K562 (cell line): ENCODE measurements around the gene FBXO9. TPM values are rescaled to one million over a fixed set of nuclear protein-coding genes. Genes with fewer than 3 reads are reported as not detected.
A peak's percentile ranks its signal among the peaks of the same experiment; 100 is the strongest.

Experiments used
- CBFA2T2 ChIP-seq: fragments of 450-650 bp; conservative IDR thresholded peaks from 2 replicates; pipeline ENCODE4 v1.6.1; 2017; ENCODE audit warnings: mild to moderate bottlenecking
- CBX1 ChIP-seq: sonication (generic); IDR thresholded peaks from 2 replicates; pipeline ENCODE4 v1.6.1; 2016; ENCODE audit warnings: antibody characterized with exemption, low read depth, mild to moderate bottlenecking
- DPF2 ChIP-seq: fragments of 450-650 bp; IDR thresholded peaks from 2 replicates; pipeline ENCODE4 v1.6.1; 2016
- ESRRB ChIP-seq: fragments of 250-450 bp; sonication (Bioruptor Pico); IDR thresholded peaks from 2 replicates; pipeline ENCODE4 v1.5.0; 2020; ENCODE audit warnings: mild to moderate bottlenecking, moderate library complexity, borderline replicate concordance
- HMGN3 ChIP-seq: IDR thresholded peaks from 2 replicates; pipeline ENCODE4 v1.6.1; 2011; ENCODE audit warnings: borderline replicate concordance, low read depth, mild to moderate bottlenecking, mixed read lengths, low read length; ENCODE audit not compliant: insufficient read length; ENCODE audit errors: extremely low read depth
- IRF9 ChIP-seq: fragments of 450-650 bp; IDR thresholded peaks from 2 replicates; pipeline ENCODE4 v1.6.1; 2016; ENCODE audit warnings: missing biosample characterization, missing genetic modification characterization
- KAT2B ChIP-seq: IDR thresholded peaks from one replicate; pipeline ENCODE4 v1.6.1; 2012; ENCODE audit warnings: low read depth, mild to moderate bottlenecking, control low read depth, inconsistent platforms, low read length, moderate library complexity
- POLR2AphosphoS5 ChIP-seq: IDR thresholded peaks from 2 replicates; pipeline ENCODE4 v1.6.1; 2011; ENCODE audit warnings: mild to moderate bottlenecking, low read depth, low read length, moderate library complexity; ENCODE audit not compliant: control insufficient read depth, insufficient read depth
- PTBP1 ChIP-seq: fragments of 200-400 bp; formaldehyde crosslinking; IDR thresholded peaks from 2 replicates; pipeline ENCODE4 v1.6.1; 2017; ENCODE audit warnings: low read depth, low read length
- RAD21 ChIP-seq, 2 experiments: fragments of 250-450 bp in 1 of 2; fragments of 450-650 bp in 1 of 2; sonication (Bioruptor Pico) in 1 of 2; formaldehyde crosslinking in 1 of 2; IDR thresholded peaks in 1 of 2; conservative IDR thresholded peaks in 1 of 2; 2 replicates each; pipeline versions ENCODE4 v1.4.0 to v1.8.0; 2020 to 2022; ENCODE audit warnings: mild to moderate bottlenecking in 2 of 2, moderate library complexity in 1 of 2
- SMARCA4 ChIP-seq: fragments of 450-650 bp; IDR thresholded peaks from 2 replicates; pipeline ENCODE4 v1.6.1; 2016
- TCF15 ChIP-seq: fragments of 250-450 bp; sonication (Bioruptor Pico); IDR thresholded peaks from 2 replicates; pipeline ENCODE4 v1.8.0; 2022; ENCODE audit warnings: moderate library complexity, mild to moderate bottlenecking, inconsistent platforms
- ZNF282 ChIP-seq: sonication (generic); formaldehyde crosslinking; IDR thresholded peaks from 2 replicates; pipeline ENCODE4 v1.8.1; 2023; ENCODE audit warnings: missing genetic modification reagents
- ZNF41 ChIP-seq: fragments of 250-450 bp; sonication (Bioruptor Pico); conservative IDR thresholded peaks from 2 replicates; pipeline ENCODE4 v1.4.0; 2020; ENCODE audit warnings: mild to moderate bottlenecking
- ZNF561 ChIP-seq: fragments of 450-650 bp; formaldehyde crosslinking; conservative IDR thresholded peaks from 2 replicates; pipeline ENCODE4 v1.4.0; 2020; ENCODE audit warnings: mild to moderate bottlenecking, moderate library complexity
- polyA plus RNA-seq, 8 experiments: library from polyadenylated mRNA; depleted of rRNA in 4 of 8; stranded (reverse) in 5 of 8; unstranded in 3 of 8; fragments of >200 nt; fragmentation: Nextera tagmentation in 2 of 8; fragmentation: Illumina TruSeq in 1 of 8; extraction: Ambion mirVana in 2 of 8; extraction: Trizol in 1 of 8; gene quantifications; 2 replicates each; pipeline versions ENCODE4 v1.2.1 to v1.2.3, GENCODE V29; 2011 to 2014; ENCODE audit warnings: inconsistent platforms in 1 of 8, missing spikeins in 1 of 8
- total RNA-seq, 7 experiments: library from RNA; depleted of rRNA in 6 of 7; stranded (reverse); fragments of >200 nt in 6 of 7; fragmentation: Illumina TruSeq in 2 of 7; extraction: Trizol in 2 of 7; gene quantifications; 2 replicates each; pipeline versions ENCODE4 v1.2.1 to v1.2.3, GENCODE V29; 2011 to 2021; ENCODE audit warnings: low replicate concordance in 1 of 7
- TF ChIP-seq, protein P1 (sequence below): fragments of 250-450 bp; sonication (Bioruptor Pico); IDR thresholded peaks from 2 replicates; pipeline ENCODE4 v1.6.1; 2021; ENCODE audit warnings: mild to moderate bottlenecking
- TF ChIP-seq, protein P2 (sequence below): fragments of 450-650 bp; formaldehyde crosslinking; conservative IDR thresholded peaks from 2 replicates; pipeline ENCODE4 v1.4.0; 2022; ENCODE audit warnings: mild to moderate bottlenecking, missing genetic modification characterization
- TF ChIP-seq, protein P3 (sequence below): fragments of 450-650 bp; IDR thresholded peaks from 2 replicates; pipeline ENCODE4 v1.6.1; 2017; ENCODE audit warnings: mild to moderate bottlenecking, moderate library complexity
- TF ChIP-seq, protein P4 (sequence below), 2 experiments: fragments of 450-650 bp in 1 of 2; IDR thresholded peaks; 2 replicates each; pipeline ENCODE4 v1.6.1; 2011 to 2017; ENCODE audit warnings: low read depth in 2 of 2, antibody characterized with exemption in 1 of 2, borderline replicate concordance in 1 of 2, low read length in 1 of 2, mild to moderate bottlenecking in 1 of 2, mixed read lengths in 1 of 2; ENCODE audit not compliant: control insufficient read depth in 1 of 2
- TF ChIP-seq, protein P5 (sequence below): IDR thresholded peaks from 2 replicates; pipeline ENCODE4 v1.6.1; 2011; ENCODE audit not compliant: insufficient read length; ENCODE audit errors: extremely low read depth

Gene FBXO9
- total and polyA plus RNA-seq, 9 of the 15 experiments (the other 6 are each of a cell fraction or from before 2014, with no cell fraction given): 10.1 to 85.3 (median 51.4) TPM

DNA sequence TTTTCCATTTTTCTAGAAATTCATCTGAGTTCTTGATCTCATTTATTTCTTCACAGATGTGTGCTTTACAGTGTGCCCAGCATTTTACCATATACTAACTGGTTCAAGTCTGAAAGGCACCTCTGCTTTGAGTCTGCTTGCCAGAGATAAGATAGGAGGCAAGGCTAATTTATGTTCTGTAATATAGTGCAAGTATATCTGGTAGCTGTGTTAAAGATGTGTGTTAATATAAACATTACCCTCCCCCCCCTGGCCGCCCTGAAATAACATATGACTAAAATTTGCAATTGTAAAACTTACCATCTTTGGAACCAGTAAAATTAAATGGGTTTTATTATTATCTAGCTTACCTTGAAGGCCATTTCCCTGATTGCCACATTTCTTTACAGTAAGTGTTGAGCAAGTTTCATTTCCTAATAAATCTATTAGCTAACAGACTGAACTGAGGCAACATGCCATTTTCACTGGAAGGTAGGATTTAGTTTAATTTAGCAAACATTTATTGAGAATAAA, 2.7 kb downstream of the FBXO9 start (continued):
- TF ChIP-seq DPF2 (peak; percentile 96), PTBP1 (no peak), IRF9 (tag) (no peak), KAT2B (no peak), ESRRB (CRISPR knock-in tag) (no peak), TCF15 (CRISPR knock-in tag) (no peak), CBFA2T2 (peak; percentile 88), POLR2AphosphoS5 (peak; percentile 87), CBX1 (no peak), RAD21 (CRISPR knock-in tag; conservative IDR thresholded peaks at IDR 0.05 in 1 of 2, IDR thresholded peaks at IDR 0.05 in 1 of 2) (no peak), ZNF41 (CRISPR knock-in tag) (no peak), ZNF561 (CRISPR knock-in tag) (no peak), ZNF282 (CRISPR knock-in tag) (no peak), SMARCA4 (peak; percentile 96), HMGN3 (no peak)
- TF ChIP-seq, protein P1, sequence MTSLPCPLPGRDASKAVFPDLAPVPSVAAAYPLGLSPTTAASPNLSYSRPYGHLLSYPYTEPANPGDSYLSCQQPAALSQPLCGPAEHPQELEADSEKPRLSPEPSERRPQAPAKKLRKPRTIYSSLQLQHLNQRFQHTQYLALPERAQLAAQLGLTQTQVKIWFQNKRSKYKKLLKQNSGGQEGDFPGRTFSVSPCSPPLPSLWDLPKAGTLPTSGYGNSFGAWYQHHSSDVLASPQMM: no peak
- TF ChIP-seq, protein P2, sequence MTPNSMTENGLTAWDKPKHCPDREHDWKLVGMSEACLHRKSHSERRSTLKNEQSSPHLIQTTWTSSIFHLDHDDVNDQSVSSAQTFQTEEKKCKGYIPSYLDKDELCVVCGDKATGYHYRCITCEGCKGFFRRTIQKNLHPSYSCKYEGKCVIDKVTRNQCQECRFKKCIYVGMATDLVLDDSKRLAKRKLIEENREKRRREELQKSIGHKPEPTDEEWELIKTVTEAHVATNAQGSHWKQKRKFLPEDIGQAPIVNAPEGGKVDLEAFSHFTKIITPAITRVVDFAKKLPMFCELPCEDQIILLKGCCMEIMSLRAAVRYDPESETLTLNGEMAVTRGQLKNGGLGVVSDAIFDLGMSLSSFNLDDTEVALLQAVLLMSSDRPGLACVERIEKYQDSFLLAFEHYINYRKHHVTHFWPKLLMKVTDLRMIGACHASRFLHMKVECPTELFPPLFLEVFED (CRISPR knock-in tag): no peak
- TF ChIP-seq, protein P3, sequence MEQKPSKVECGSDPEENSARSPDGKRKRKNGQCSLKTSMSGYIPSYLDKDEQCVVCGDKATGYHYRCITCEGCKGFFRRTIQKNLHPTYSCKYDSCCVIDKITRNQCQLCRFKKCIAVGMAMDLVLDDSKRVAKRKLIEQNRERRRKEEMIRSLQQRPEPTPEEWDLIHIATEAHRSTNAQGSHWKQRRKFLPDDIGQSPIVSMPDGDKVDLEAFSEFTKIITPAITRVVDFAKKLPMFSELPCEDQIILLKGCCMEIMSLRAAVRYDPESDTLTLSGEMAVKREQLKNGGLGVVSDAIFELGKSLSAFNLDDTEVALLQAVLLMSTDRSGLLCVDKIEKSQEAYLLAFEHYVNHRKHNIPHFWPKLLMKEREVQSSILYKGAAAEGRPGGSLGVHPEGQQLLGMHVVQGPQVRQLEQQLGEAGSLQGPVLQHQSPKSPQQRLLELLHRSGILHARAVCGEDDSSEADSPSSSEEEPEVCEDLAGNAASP: no peak
- TF ChIP-seq, protein P4, sequence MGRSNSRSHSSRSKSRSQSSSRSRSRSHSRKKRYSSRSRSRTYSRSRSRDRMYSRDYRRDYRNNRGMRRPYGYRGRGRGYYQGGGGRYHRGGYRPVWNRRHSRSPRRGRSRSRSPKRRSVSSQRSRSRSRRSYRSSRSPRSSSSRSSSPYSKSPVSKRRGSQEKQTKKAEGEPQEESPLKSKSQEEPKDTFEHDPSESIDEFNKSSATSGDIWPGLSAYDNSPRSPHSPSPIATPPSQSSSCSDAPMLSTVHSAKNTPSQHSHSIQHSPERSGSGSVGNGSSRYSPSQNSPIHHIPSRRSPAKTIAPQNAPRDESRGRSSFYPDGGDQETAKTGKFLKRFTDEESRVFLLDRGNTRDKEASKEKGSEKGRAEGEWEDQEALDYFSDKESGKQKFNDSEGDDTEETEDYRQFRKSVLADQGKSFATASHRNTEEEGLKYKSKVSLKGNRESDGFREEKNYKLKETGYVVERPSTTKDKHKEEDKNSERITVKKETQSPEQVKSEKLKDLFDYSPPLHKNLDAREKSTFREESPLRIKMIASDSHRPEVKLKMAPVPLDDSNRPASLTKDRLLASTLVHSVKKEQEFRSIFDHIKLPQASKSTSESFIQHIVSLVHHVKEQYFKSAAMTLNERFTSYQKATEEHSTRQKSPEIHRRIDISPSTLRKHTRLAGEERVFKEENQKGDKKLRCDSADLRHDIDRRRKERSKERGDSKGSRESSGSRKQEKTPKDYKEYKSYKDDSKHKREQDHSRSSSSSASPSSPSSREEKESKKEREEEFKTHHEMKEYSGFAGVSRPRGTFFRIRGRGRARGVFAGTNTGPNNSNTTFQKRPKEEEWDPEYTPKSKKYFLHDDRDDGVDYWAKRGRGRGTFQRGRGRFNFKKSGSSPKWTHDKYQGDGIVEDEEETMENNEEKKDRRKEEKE (IDR thresholded peaks at IDR 0.05; ENCODE audit: borderline replicate concordance in 1 of 2, control insufficient read depth in 1 of 2, low read depth in 2 of 2, low read length in 1 of 2): 0 out of 4 replicates have a peak, but pooled peaks of 1 of the 2 experiments have one; percentile 42
- TF ChIP-seq, protein P5, sequence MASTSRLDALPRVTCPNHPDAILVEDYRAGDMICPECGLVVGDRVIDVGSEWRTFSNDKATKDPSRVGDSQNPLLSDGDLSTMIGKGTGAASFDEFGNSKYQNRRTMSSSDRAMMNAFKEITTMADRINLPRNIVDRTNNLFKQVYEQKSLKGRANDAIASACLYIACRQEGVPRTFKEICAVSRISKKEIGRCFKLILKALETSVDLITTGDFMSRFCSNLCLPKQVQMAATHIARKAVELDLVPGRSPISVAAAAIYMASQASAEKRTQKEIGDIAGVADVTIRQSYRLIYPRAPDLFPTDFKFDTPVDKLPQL: no peak
